K562 (cell line): ENCODE results near the gene BRWD1. TPM values are rescaled to one million over a fixed set of nuclear protein-coding genes. Genes with fewer than 3 reads are reported as not detected.

Experiments used
- CREB1 ChIP-seq, 2 experiments: sonication (generic) in 1 of 2; formaldehyde crosslinking in 1 of 2; IDR thresholded peaks; 2 replicates each; pipeline versions ENCODE4 v1.6.1 to v1.8.0; 2012 to 2022; ENCODE audit warnings: inconsistent platforms in 1 of 2, mild to moderate bottlenecking in 1 of 2, missing genetic modification reagents in 1 of 2, moderate library complexity in 1 of 2
- JUND ChIP-seq, 2 experiments: IDR thresholded peaks; 2 replicates in 1 of 2; 3 replicates in 1 of 2; pipeline ENCODE4 v1.6.1; 2011; ENCODE audit warnings: borderline replicate concordance in 2 of 2, low read depth in 2 of 2, low read length in 2 of 2, improper control_type of control experiment in 1 of 2, missing biosample characterization in 1 of 2, missing genetic modification characterization in 1 of 2, missing genetic modification reagents in 1 of 2
- MLX ChIP-seq, 2 experiments: fragments of 450-650 bp in 1 of 2; sonication (generic) in 1 of 2; formaldehyde crosslinking; conservative IDR thresholded peaks; 2 replicates each; pipeline versions ENCODE4 v1.4.0 to v1.8.1; 2020 to 2022; ENCODE audit warnings: mild to moderate bottlenecking in 1 of 2, missing genetic modification reagents in 1 of 2
- MTA1 ChIP-seq: fragments of 450-650 bp; IDR thresholded peaks from 2 replicates; pipeline ENCODE4 v1.6.1; 2017; ENCODE audit warnings: borderline replicate concordance
- NBN ChIP-seq: fragments of 450-650 bp; IDR thresholded peaks from 2 replicates; pipeline ENCODE4 v1.6.1; 2016; ENCODE audit warnings: low read depth, mild to moderate bottlenecking
- NFATC3 ChIP-seq: fragments of 450-650 bp; IDR thresholded peaks from 2 replicates; pipeline ENCODE4 v1.6.1; 2017; ENCODE audit warnings: mild to moderate bottlenecking
- SIRT6 ChIP-seq: IDR thresholded peaks from one replicate; pipeline ENCODE4 v1.6.1; 2012; ENCODE audit warnings: low read depth, mild to moderate bottlenecking, control low read depth, inconsistent platforms, low read length, moderate library complexity
- SPI1 ChIP-seq: IDR thresholded peaks from 2 replicates; pipeline ENCODE4 v1.6.1; 2011; ENCODE audit warnings: low read depth, low read length, control low read depth, borderline replicate concordance
- ZNF318 ChIP-seq, 2 experiments: fragments of 450-650 bp; IDR thresholded peaks; 2 replicates each; pipeline ENCODE4 v1.6.1; 2016; ENCODE audit warnings: mild to moderate bottlenecking in 2 of 2, borderline replicate concordance in 1 of 2, low read depth in 1 of 2, moderate library complexity in 1 of 2
- ZNF518B ChIP-seq: fragments of 250-450 bp; sonication (Bioruptor Pico); IDR thresholded peaks from 2 replicates; pipeline ENCODE4 v1.5.0; 2021; ENCODE audit warnings: mild to moderate bottlenecking, moderate library complexity
- ZNF589 ChIP-seq: fragments of 200-800 bp; sonication (Bioruptor generic); IDR thresholded peaks from 2 replicates; pipeline ENCODE4 v1.6.1; 2016; ENCODE audit warnings: low read depth, missing genetic modification characterization, missing compliant biosample characterization
- ZNF77 ChIP-seq: fragments of 250-450 bp; sonication (Bioruptor Pico); IDR thresholded peaks from 2 replicates; pipeline ENCODE4 v1.5.0; 2020
- polyA plus RNA-seq, 8 experiments: library from polyadenylated mRNA; depleted of rRNA in 4 of 8; stranded (reverse) in 5 of 8; unstranded in 3 of 8; fragments of >200 nt; fragmentation: Nextera tagmentation in 2 of 8; fragmentation: Illumina TruSeq in 1 of 8; extraction: Ambion mirVana in 2 of 8; extraction: Trizol in 1 of 8; gene quantifications; 2 replicates each; pipeline versions ENCODE4 v1.2.1 to v1.2.3, GENCODE V29; 2011 to 2014; ENCODE audit warnings: inconsistent platforms in 1 of 8, missing spikeins in 1 of 8
- total RNA-seq, 7 experiments: library from RNA; depleted of rRNA in 6 of 7; stranded (reverse); fragments of >200 nt in 6 of 7; fragmentation: Illumina TruSeq in 2 of 7; extraction: Trizol in 2 of 7; gene quantifications; 2 replicates each; pipeline versions ENCODE4 v1.2.1 to v1.2.3, GENCODE V29; 2011 to 2021; ENCODE audit warnings: low replicate concordance in 1 of 7

BRWD1 gene
- total and polyA plus RNA-seq, 9 of the 15 experiments (the other 6 are each of a cell fraction or from before 2014, with no cell fraction given) = 10.1 to 60.2 (median 34.1) TPM

GRCh38 chr21:39349211-39350093, 36.0 kb upstream of the BRWD1 start (continued):
- 0 out of 4 replicates have a peak, but pooled peaks of 1 of the 2 experiments have one; percentile 25 for TF ChIP-seq ZNF318 (IDR thresholded peaks at IDR 0.05; ENCODE audit: borderline replicate concordance in 1 of 2, low read depth in 1 of 2)
- TF ChIP-seq ZNF77 (CRISPR knock-in tag) = no peak
- TF ChIP-seq ZNF589 (CRISPR knock-in tag) = 0 out of 2 replicates have a peak, but pooled peaks have one; percentile 68
- no peak for TF ChIP-seq NFATC3
- peak; percentile 41; the same call in 1 of the 2 replicates for TF ChIP-seq ZNF518B (CRISPR knock-in tag)
- no peak; the same call in 1 of the 2 replicates for TF ChIP-seq JUND (IDR thresholded peaks at IDR 0.05; ENCODE audit: borderline replicate concordance, low read depth, low read length)
- 0 out of 3 replicates have a peak, but pooled peaks have one; percentile 30 for TF ChIP-seq JUND (tag; IDR thresholded peaks at IDR 0.05; ENCODE audit: borderline replicate concordance, low read depth, low read length)
- peak; percentile 82 for TF ChIP-seq CREB1 (IDR thresholded peaks at IDR 0.05)
- peak; percentile 79; the same call in 1 of the 2 replicates for TF ChIP-seq CREB1 (CRISPR knock-in tag; IDR thresholded peaks at IDR 0.05)
- TF ChIP-seq SPI1 = peak; percentile 85
- TF ChIP-seq NBN = peak; percentile 79
- TF ChIP-seq SIRT6 = no peak
- TF ChIP-seq MTA1 = peak; percentile 84
- TF ChIP-seq MLX (CRISPR knock-in tag; conservative IDR thresholded peaks at IDR 0.05) = no peak
